K562 (cell line): ENCODE results near the gene UNC13A. TPM values are rescaled to one million over a fixed set of nuclear protein-coding genes. Genes with fewer than 3 reads are reported as not detected.

Experiments used
- CCAR2 ChIP-seq: fragments of 200-400 bp; formaldehyde crosslinking; IDR thresholded peaks from 2 replicates; pipeline ENCODE4 v1.6.1; 2017; ENCODE audit warnings: mild to moderate bottlenecking, low read depth, low read length
- GTF2B ChIP-seq: IDR thresholded peaks from 2 replicates; pipeline ENCODE4 v1.6.1; 2011; ENCODE audit not compliant: insufficient read length; ENCODE audit errors: extremely low read depth
- HDAC2 ChIP-seq: fragments of 450-650 bp; IDR thresholded peaks from 2 replicates; pipeline ENCODE4 v1.6.1; 2016; ENCODE audit warnings: mild to moderate bottlenecking
- HMGXB4 ChIP-seq: sonication (generic); formaldehyde crosslinking; IDR thresholded peaks from 2 replicates; pipeline ENCODE4 v1.8.1; 2023; ENCODE audit warnings: mild to moderate bottlenecking, missing genetic modification reagents
- KDM1A ChIP-seq, 2 experiments: fragments of 450-650 bp; IDR thresholded peaks; 2 replicates each; pipeline ENCODE4 v1.6.1; 2016; ENCODE audit warnings: mild to moderate bottlenecking in 2 of 2
- L3MBTL2 ChIP-seq: fragments of 450-650 bp; IDR thresholded peaks from 2 replicates; pipeline ENCODE4 v1.6.1; 2016; ENCODE audit warnings: mild to moderate bottlenecking, moderate library complexity
- PHF21A ChIP-seq: fragments of 450-650 bp; IDR thresholded peaks from 2 replicates; pipeline ENCODE4 v1.6.1; 2017; ENCODE audit warnings: low read depth, borderline replicate concordance
- RCOR1 ChIP-seq, 2 experiments: IDR thresholded peaks; 2 replicates each; pipeline ENCODE4 v1.6.1; 2012; ENCODE audit warnings: low read depth in 2 of 2, low read length in 2 of 2, borderline replicate concordance in 1 of 2, improper control_type of control experiment in 1 of 2
- RHOXF2B ChIP-seq: fragments of 250-450 bp; sonication (Bioruptor Pico); conservative IDR thresholded peaks from 2 replicates; pipeline ENCODE4 v1.5.1; 2021
- SMAD3 ChIP-seq: fragments of 450-650 bp; formaldehyde crosslinking; conservative IDR thresholded peaks from 2 replicates; pipeline ENCODE4 v1.4.0; 2020; ENCODE audit warnings: mild to moderate bottlenecking
- SMARCA4 ChIP-seq: fragments of 450-650 bp; IDR thresholded peaks from 2 replicates; pipeline ENCODE4 v1.6.1; 2016
- SMARCA5 ChIP-seq: fragments of 450-650 bp; IDR thresholded peaks from 2 replicates; pipeline ENCODE4 v1.6.1; 2016
- TCF7L2 ChIP-seq: fragments of 150-350 bp; IDR thresholded peaks from 2 replicates; pipeline ENCODE4 v1.6.1; 2016; ENCODE audit warnings: low read depth, mild to moderate bottlenecking, low read length, moderate library complexity
- TEAD2 ChIP-seq: fragments of 450-650 bp; IDR thresholded peaks from 2 replicates; pipeline ENCODE4 v1.6.1; 2016; ENCODE audit warnings: missing genetic modification characterization, control low read depth, missing compliant biosample characterization
- ZFPM2 ChIP-seq: fragments of 250-450 bp; sonication (Bioruptor Pico); IDR thresholded peaks from 2 replicates; pipeline ENCODE4 v1.5.1; 2022; ENCODE audit warnings: mild to moderate bottlenecking
- ZNF175 ChIP-seq: fragments of 200-800 bp; sonication (Bioruptor generic); IDR thresholded peaks from 2 replicates; pipeline ENCODE4 v1.6.1; 2016; ENCODE audit warnings: low read depth, mild to moderate bottlenecking, missing genetic modification characterization, missing compliant biosample characterization
- polyA plus RNA-seq, 8 experiments: library from polyadenylated mRNA; depleted of rRNA in 4 of 8; stranded (reverse) in 5 of 8; unstranded in 3 of 8; fragments of >200 nt; fragmentation: Nextera tagmentation in 2 of 8; fragmentation: Illumina TruSeq in 1 of 8; extraction: Ambion mirVana in 2 of 8; extraction: Trizol in 1 of 8; gene quantifications; 2 replicates each; pipeline versions ENCODE4 v1.2.1 to v1.2.3, GENCODE V29; 2011 to 2014; ENCODE audit warnings: inconsistent platforms in 1 of 8, missing spikeins in 1 of 8
- total RNA-seq, 7 experiments: library from RNA; depleted of rRNA in 6 of 7; stranded (reverse); fragments of >200 nt in 6 of 7; fragmentation: Illumina TruSeq in 2 of 7; extraction: Trizol in 2 of 7; gene quantifications; 2 replicates each; pipeline versions ENCODE4 v1.2.1 to v1.2.3, GENCODE V29; 2011 to 2021; ENCODE audit warnings: low replicate concordance in 1 of 7

The UNC13A gene
- total and polyA plus RNA-seq, 9 of the 15 experiments (the other 6 are each of a cell fraction or from before 2014, with no cell fraction given): 0.03 to 1.0 (median 0.25) TPM

- no peak for TF ChIP-seq TCF7L2
- TF ChIP-seq RHOXF2B (CRISPR knock-in tag): no peak
- TF ChIP-seq GTF2B: no peak
- no peak for TF ChIP-seq ZFPM2 (CRISPR knock-in tag)
- TF ChIP-seq ZNF175: no peak
- TF ChIP-seq SMAD3 (CRISPR knock-in tag): no peak
- no peak for TF ChIP-seq CCAR2
- TF ChIP-seq PHF21A: no peak
- peak; percentile 68 for TF ChIP-seq SMARCA5
- no peak for TF ChIP-seq L3MBTL2
- TF ChIP-seq KDM1A (IDR thresholded peaks at IDR 0.05): peak; percentile 68 to 81
- TF ChIP-seq HDAC2: peak; percentile 66; the same call in 1 of the 2 replicates
- peak in 1 of 2 experiments; percentile 54; a peak in 2 of 4 replicates for TF ChIP-seq RCOR1 (IDR thresholded peaks at IDR 0.05; ENCODE audit: borderline replicate concordance in 1 of 2, low read depth in 2 of 2, low read length in 2 of 2)
- TF ChIP-seq HMGXB4 (CRISPR knock-in tag): no peak
- TF ChIP-seq SMARCA4: no peak
- TF ChIP-seq TEAD2: no peak
These were observed 29.9 kb downstream of the UNC13A start (continued) for GRCh38 chr19:17658240-17658639.
